ENCODE results near the gene CNTNAP2. TPM values are rescaled to one million over a fixed set of nuclear protein-coding genes. Genes with fewer than 3 reads are reported as not detected.

The CNTNAP2 gene
- total RNA-seq, 1 experiment from 2014 or later: 0.03 TPM

GRCh38 chr7:147029953-147030352, 913.4 kb downstream of the CNTNAP2 start:
- Histone ChIP-seq H3K36me3 (ENCODE audit: control insufficient read depth, insufficient read depth, low read length) (no peaks in the 10 kb centered on the region), H3K4me3 (ENCODE audit: low read depth in 2 of 2, low read length in 2 of 2) (no peak overlapping the region), H3K27ac (ENCODE audit: low read length) (no peak overlapping the region), H3K27me3 (ENCODE audit: control insufficient read depth, insufficient read depth, low read length) (no peaks in the 10 kb centered on the region), H3K9me3 (ENCODE audit: control insufficient read depth, insufficient read depth, low read depth, low read length) (no peaks in the 10 kb centered on the region), H3K4me1 (ENCODE audit: control insufficient read depth, insufficient read depth, low read length) (no peaks in the 10 kb centered on the region)
- no peak for TF ChIP-seq POLR2AphosphoS5 (IDR thresholded peaks at IDR 0.05; ENCODE audit: low read depth, low read length)
- TF ChIP-seq, protein P1, sequence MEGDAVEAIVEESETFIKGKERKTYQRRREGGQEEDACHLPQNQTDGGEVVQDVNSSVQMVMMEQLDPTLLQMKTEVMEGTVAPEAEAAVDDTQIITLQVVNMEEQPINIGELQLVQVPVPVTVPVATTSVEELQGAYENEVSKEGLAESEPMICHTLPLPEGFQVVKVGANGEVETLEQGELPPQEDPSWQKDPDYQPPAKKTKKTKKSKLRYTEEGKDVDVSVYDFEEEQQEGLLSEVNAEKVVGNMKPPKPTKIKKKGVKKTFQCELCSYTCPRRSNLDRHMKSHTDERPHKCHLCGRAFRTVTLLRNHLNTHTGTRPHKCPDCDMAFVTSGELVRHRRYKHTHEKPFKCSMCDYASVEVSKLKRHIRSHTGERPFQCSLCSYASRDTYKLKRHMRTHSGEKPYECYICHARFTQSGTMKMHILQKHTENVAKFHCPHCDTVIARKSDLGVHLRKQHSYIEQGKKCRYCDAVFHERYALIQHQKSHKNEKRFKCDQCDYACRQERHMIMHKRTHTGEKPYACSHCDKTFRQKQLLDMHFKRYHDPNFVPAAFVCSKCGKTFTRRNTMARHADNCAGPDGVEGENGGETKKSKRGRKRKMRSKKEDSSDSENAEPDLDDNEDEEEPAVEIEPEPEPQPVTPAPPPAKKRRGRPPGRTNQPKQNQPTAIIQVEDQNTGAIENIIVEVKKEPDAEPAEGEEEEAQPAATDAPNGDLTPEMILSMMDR (IDR thresholded peaks at IDR 0.05): no peak
- TF ChIP-seq, protein P2, sequence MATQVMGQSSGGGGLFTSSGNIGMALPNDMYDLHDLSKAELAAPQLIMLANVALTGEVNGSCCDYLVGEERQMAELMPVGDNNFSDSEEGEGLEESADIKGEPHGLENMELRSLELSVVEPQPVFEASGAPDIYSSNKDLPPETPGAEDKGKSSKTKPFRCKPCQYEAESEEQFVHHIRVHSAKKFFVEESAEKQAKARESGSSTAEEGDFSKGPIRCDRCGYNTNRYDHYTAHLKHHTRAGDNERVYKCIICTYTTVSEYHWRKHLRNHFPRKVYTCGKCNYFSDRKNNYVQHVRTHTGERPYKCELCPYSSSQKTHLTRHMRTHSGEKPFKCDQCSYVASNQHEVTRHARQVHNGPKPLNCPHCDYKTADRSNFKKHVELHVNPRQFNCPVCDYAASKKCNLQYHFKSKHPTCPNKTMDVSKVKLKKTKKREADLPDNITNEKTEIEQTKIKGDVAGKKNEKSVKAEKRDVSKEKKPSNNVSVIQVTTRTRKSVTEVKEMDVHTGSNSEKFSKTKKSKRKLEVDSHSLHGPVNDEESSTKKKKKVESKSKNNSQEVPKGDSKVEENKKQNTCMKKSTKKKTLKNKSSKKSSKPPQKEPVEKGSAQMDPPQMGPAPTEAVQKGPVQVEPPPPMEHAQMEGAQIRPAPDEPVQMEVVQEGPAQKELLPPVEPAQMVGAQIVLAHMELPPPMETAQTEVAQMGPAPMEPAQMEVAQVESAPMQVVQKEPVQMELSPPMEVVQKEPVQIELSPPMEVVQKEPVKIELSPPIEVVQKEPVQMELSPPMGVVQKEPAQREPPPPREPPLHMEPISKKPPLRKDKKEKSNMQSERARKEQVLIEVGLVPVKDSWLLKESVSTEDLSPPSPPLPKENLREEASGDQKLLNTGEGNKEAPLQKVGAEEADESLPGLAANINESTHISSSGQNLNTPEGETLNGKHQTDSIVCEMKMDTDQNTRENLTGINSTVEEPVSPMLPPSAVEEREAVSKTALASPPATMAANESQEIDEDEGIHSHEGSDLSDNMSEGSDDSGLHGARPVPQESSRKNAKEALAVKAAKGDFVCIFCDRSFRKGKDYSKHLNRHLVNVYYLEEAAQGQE (IDR thresholded peaks at IDR 0.05; ENCODE audit: insufficient read depth in 1 of 2, low read depth in 2 of 2, low read length in 1 of 2): no peak
- TF ChIP-seq TCF7L2 (IDR thresholded peaks at IDR 0.05; ENCODE audit: low read depth, low read length): no peak
- no peak for TF ChIP-seq SIN3A (IDR thresholded peaks at IDR 0.05; ENCODE audit: borderline replicate concordance, insufficient read depth, low read depth, low read length)
- ChIA-PET POLR2A (no interaction called here), CTCF (no interaction called here)
- in situ Hi-C loops (cut with HindIII; ENCODE audit: low pct_unique_long_range_greater_than_20kb, low sequenced_read_pairs) (no loop called here), intact Hi-C loops (cut with micrococcal nuclease; ENCODE audit: unreplicated experiment) (no loop called here)
- ATAC-seq (no peak), DNase-seq (ENCODE audit: low read depth, low spot score) (no peak)
- no TSS peak for BruUV-seq (replicated peaks)

GRCh38 chr7:147033641-147034040, 917.0 kb downstream of the CNTNAP2 start:
- ChIA-PET POLR2A (no interaction called here), CTCF (no interaction called here)
- ATAC-seq: no peak
- no TSS peak for BruUV-seq (replicated peaks)
- in situ Hi-C loops (cut with HindIII; ENCODE audit: low pct_unique_long_range_greater_than_20kb, low sequenced_read_pairs) (no loop called here), intact Hi-C loops (cut with micrococcal nuclease; ENCODE audit: unreplicated experiment) (no loop called here)
- Histone ChIP-seq H3K27ac (ENCODE audit: low read length) (no peak overlapping the region), H3K27me3 (ENCODE audit: control insufficient read depth, insufficient read depth, low read length) (no peaks in the 10 kb centered on the region), H3K9me3 (ENCODE audit: control insufficient read depth, insufficient read depth, low read depth, low read length) (no peaks in the 10 kb centered on the region), H3K4me1 (ENCODE audit: control insufficient read depth, insufficient read depth, low read length) (no peaks in the 10 kb centered on the region), H3K4me3 (ENCODE audit: low read depth in 2 of 2, low read length in 2 of 2) (no peak overlapping the region), H3K36me3 (ENCODE audit: control insufficient read depth, insufficient read depth, low read length) (no peaks in the 10 kb centered on the region)
- TF ChIP-seq POLR2AphosphoS5 (IDR thresholded peaks at IDR 0.05; ENCODE audit: low read depth, low read length) (no peak), TCF7L2 (IDR thresholded peaks at IDR 0.05; ENCODE audit: low read depth, low read length) (no peak), SIN3A (IDR thresholded peaks at IDR 0.05; ENCODE audit: borderline replicate concordance, insufficient read depth, low read depth, low read length) (no peak)
- TF ChIP-seq, protein P1 (IDR thresholded peaks at IDR 0.05): no peak
- TF ChIP-seq, protein P2 (IDR thresholded peaks at IDR 0.05; ENCODE audit: insufficient read depth in 1 of 2, low read depth in 2 of 2, low read length in 1 of 2): no peak
- DNase-seq (ENCODE audit: low read depth, low spot score): no peak
